A549 treated with AZD9567 at 1 μM for 4 hours (cell line): Measurements from ENCODE around the gene HAAO. TPM values are rescaled to one million over a fixed set of nuclear protein-coding genes. Genes with fewer than 3 reads are reported as not detected.

ENCODE experiments used
- total RNA-seq: library from RNA; stranded (reverse); fragments of 200-300 nt; extraction: Qiagen RNA extraction; gene quantifications from 5 replicates; pipeline ENCODE4 v1.2.3, GENCODE V29; 2022; ENCODE audit not compliant: insufficient read depth

HAAO gene
- 0.12 to 0.21 TPM in 2 of 5 replicates, not detected in the others for total RNA-seq

DNA sequence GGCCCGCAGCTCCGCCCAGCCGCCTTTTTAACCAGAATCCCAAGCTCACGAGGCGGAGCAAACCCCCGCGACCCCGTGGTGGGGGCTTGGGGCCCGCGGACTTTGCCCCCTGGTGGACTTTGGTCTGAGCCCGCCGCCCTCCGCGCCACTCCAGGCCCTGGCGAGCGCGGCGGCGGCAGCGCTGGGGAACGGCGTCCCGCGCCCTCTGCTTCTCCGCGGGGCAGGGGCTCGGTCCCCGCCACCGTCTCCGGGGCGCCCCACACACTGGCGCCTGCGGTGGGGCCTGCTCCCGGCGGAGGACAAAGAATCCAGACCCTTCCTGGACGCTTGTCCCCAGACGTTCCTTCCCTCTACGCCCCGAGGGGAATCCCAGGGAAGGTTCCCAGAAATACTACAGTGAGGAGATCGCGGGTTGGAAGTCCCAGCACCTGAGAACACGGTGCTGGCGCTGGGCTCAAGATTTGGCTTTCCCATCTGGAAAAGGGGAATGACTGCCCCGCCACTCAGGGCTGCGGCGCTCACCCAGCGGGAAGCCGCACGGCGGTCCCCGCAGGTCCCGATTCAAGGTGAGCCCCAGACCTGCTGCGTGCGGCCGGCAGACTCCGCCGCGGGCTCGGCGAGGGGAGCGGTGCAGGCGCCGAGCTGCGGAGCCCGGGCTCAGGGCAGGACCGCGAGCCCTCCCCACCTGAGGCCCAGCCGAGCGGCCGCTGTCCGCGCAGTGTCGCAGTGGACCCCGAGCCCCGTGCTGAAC, at the start of gene HAAO:
HAAO (minus strand) TSS at position 1 of the 751 bp plus-strand sequence. CDS start 47 bp downstream, outside the sequence.

DNA sequence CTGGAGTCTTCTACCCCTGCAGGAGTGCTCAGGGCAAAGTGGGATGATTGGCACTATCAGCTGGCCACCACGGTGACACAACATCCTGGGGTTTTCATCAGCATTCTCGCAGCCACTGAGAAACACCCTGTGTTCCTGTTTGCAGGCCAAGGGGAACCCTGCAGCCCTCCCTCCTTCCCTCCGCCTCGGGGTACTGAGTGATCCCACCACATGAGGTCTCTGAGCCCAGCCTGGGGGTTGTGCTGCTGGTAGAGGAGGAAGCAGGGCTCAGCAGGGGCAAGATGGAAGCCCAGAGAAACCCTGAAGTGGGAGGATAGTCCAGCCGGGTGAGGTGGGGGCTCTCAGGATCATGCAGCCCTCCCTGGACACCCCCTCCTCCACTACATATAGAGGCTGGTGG, 28.3 kb downstream of the HAAO start, which contains the start of gene OXER1:
OXER1 (minus strand) TSS at position 40 of the 400 bp plus-strand sequence. CDS start 73 bp downstream, outside the sequence.

Other genes starting within 250 kb of the HAAO start
- 23.7 to 32.0 TPM (median 25.8 TPM) in 5 replicates for gene MTA3, start 224.0 kb downstream of the HAAO start, total RNA-seq
- not detected in 5 replicates for gene OXER1, start 28.4 kb downstream of the HAAO start, total RNA-seq